Fibroblast of gingiva (primary cell): ENCODE results near the gene NAT8L.
"Not testable (repeated sequence)": the region's sequence is repeated elsewhere in the genome, so short reads cannot be mapped to it uniquely, and the experiment has no call there.

ENCODE experiments used
- DNase-seq: peaks from one replicate; pipeline ENCODE4 v3.0.0-alpha.2; 2011; ENCODE audit warnings: low read depth

The NAT8L gene, protein sequence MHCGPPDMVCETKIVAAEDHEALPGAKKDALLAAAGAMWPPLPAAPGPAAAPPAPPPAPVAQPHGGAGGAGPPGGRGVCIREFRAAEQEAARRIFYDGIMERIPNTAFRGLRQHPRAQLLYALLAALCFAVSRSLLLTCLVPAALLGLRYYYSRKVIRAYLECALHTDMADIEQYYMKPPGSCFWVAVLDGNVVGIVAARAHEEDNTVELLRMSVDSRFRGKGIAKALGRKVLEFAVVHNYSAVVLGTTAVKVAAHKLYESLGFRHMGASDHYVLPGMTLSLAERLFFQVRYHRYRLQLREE

DNA sequence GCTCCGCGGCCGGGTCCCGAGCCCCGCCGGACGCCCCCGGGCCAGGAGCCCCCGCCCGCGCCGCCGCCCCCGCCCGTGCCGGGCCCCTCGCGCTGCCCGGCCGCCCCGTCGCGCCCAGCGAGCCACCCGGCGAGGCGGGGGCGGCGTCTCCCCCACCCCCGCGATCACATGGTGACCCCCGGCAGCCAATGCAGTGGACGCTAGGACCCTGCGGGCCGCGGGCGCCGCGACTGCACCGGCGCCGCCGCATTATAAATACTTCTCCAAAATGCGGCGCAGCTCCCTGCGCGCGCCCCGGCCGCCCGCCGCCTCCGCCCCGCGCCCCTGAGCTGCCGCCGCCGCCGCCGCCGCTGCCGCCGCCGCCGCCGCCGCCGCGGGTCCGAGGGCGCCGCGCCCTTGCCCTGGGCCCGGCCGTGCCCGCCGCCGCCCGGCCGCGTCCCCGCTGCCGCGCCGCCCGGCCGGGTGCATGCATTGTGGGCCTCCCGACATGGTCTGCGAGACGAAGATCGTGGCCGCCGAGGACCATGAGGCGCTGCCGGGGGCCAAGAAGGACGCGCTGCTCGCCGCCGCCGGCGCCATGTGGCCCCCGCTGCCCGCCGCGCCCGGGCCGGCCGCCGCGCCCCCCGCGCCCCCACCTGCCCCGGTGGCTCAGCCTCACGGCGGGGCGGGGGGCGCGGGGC, at the start of gene NAT8L:
NAT8L (plus strand) TSS at position 282 of the 680 bp plus-strand sequence; CDS start at position 467, 185 bp downstream.
- no peak for DNase-seq

DNA sequence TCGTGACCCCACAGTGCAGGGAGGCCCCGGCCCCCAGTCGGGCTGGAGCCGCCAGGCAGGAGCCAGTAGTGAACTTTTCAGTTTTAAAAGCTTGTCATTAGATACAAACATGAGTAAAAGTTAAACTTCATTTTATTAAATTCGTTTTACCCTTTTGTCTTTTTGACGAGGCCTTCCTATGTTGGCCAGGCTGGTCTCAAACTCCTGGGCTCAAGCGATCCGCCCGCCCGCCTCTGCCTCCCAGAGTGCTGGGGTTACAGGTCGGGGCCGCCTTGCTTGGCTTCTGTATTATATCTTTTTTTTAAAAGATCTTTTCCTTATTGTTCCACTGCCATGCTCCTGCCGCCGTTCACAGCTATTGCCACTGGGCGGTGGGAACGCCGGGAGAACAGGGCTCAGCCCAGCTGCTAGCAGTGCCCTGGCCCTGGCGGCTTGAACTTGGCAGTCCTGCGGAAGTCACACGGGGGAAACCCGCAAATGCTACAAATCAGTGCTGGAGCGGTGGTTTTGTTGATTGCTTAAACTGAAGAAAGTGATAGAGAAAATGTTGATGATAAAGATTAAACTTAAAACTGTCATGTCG, 49.4 kb upstream of the NAT8L start:
- DNase-seq: peak; percentile 52

DNA sequence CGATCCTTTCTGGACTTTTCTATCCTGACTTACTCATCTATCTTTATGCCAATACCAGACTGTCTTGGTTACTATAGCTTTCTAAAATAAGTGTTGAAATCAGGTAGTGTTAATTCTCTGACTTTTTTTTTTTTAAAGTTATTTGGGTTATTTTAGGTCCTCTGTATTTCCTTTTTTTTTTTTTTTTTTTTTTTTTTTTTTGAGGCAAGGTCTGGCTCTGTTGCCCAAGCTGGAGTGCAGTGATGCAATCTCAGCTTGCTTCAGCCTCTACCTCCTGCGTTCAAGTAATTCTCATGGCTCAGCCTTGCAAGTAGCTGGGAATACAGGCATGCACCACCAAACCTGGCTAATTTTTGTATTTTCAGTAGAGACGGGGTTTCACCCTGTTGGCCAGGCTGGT, 47.5 kb upstream of the NAT8L start:
- peak; percentile 20 for DNase-seq

DNA sequence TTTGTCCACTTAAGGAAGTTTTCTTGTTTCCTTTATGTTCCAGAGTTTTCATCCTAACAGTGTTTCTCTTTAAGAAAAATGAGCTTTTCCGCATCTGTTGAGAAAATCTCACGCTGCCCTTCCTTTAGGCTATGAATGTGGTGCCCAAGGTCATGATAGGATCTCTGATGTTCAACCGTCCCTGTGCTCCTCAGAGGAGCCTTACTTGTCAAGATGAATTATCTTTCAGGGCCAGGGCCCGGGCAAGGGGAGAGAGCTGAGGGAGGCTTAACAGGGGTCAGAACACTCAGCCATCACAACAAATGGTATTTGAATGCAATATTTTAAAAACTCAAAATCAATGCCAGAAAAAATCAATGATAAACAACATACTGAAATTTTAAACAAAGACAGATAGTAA, 44.1 kb upstream of the NAT8L start:
- DNase-seq: no peak

DNA sequence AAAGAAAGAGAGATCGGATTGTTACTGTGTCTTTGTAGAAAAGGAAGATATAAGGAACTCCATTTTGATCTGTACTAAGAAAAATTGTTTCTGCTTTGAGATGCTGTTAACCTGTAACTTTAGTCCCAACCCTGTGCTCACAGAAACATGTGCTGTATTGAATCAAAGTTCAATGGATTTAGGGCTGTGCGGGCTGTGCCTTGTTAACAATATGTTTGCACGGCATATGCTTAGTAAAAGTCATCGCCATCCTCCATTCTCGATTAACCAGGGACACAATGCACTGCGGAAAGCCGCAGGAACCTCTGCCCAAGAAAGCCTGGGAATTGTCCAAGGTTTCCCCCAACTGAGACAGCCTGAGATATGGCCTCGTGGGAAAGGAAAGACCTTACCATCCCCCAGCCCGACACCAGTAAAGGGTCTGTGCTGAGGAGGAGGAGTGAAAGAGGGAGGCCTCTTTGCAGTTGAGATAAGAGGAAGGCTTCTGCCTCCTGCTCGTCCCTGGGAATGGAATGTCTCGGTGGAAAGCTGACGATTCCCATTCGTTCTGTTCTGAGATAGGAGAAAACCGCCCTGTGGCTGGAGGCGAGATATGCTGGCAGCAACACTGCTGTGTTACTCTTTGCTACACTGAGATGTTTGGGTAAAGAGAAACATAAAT, 37.6 kb upstream of the NAT8L start:
- not testable (repeated sequence) for DNase-seq

DNA sequence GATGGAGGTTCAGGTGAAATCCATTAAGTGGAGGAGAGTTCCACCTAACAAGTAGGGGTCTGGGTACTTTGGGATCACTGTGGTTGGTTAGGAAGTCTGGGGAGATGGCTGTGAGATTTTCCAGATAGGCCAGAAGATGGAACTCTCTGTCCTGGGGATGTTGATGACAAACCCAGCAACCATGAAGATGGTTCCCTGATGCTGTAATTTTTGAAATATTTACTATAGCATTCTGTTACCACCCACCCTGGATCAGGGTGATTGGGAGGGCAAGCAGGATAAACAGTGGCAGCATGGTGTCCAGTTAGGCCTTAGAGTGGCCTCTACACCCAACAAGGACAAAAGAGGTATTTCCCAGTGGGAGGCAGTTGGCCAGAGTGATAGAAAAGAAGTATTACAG, 34.4 kb upstream of the NAT8L start:
- DNase-seq: no peak

DNA sequence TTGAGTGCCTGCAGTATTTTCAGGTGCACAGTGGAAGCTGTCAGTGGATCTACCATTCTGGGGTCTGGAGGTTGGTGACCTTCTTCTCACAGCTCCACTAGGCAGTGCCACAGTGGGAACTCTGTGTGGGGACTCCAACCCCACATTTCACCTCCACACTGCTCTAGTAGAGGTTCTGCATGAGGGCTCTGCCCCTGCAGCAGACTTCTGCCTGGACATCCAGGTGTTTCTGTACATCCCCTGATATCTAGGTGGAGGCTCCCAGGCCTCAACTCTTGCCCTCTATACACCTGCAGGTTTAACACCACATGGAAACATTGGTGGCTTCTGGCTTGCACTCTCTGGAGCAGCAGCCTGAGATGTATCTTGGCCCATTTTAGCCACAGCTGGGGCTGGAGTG, 33.3 kb upstream of the NAT8L start:
- DNase-seq: no peak

DNA sequence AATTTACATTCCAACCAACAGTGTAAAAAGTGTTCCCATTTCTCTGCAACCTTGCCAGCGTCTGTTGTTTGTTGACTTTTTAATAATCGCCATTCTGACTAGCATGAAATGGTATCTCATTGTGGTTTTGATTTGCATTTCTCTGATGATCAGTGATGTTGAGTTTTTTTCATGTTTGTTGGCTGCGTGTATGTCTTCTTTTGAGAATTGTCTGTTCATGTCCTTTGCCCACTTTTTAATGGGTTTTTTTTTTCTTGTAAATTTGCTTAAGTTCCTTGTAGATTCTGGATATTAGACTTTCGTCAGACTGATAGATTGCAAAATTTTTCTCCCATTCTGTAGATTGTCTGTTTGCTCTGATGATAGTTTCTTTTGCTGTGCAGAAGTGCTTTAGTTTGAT, 32.0 kb upstream of the NAT8L start:
- peak; percentile 17 for DNase-seq

DNA sequence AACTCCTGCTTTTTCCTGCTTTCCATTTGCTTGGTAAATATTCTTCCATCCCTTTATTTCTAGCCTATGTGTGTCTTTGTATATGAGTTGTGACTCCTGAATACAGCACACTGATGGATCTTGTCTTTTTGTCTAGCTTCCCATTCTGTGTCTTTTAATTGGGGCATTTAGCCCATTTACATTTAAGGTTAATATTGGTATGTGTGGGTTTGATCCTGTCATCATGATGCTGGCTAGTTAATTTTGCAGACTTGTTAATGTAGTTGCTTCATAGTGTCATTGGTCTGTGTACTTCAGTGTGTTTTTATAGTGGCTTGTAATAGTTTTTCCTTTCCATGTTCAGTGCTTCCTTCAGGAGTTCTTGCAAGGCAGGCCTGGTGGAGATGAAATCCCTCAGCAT, 28.0 kb upstream of the NAT8L start:
- DNase-seq: not testable (repeated sequence)

DNA sequence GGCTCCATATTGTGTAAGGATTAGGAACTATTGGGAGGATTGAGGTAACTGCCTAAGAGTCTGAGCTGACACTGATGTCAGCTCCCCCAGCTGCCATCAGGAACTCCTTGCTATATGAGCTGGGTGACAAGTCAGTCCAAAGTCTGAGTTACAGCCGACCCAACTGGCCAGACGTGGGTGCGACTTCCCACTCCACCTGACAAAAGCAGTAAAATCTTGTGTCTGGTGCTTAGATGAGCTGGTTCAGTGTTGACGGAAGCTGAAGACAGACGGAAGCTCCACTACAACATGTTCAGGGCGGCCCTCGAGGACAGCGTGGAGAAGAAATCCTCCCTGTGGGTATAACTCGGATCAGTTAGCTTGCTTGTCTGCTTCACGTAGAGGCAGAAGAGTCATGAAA, 22.8 kb upstream of the NAT8L start:
- DNase-seq: no peak

DNA sequence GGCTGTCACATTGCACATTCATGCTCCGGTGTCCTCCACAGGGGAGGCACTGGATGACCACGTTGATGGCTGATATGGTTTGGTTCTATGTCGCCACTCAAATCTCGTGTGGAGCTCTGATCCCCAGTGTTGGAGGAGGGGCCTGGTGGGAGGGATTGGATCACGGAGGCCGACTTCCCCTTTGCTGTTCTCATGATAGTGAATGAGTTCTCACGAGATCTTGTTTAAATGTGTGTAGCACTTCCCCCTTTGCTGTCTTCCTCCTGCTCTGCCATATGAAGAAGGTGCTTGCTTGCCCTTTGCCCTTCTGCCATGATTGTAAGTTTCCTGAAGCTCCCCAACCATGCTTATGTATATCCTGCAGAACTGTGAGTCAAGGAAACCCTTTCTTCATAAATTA, 22.3 kb upstream of the NAT8L start:
- DNase-seq: no peak

DNA sequence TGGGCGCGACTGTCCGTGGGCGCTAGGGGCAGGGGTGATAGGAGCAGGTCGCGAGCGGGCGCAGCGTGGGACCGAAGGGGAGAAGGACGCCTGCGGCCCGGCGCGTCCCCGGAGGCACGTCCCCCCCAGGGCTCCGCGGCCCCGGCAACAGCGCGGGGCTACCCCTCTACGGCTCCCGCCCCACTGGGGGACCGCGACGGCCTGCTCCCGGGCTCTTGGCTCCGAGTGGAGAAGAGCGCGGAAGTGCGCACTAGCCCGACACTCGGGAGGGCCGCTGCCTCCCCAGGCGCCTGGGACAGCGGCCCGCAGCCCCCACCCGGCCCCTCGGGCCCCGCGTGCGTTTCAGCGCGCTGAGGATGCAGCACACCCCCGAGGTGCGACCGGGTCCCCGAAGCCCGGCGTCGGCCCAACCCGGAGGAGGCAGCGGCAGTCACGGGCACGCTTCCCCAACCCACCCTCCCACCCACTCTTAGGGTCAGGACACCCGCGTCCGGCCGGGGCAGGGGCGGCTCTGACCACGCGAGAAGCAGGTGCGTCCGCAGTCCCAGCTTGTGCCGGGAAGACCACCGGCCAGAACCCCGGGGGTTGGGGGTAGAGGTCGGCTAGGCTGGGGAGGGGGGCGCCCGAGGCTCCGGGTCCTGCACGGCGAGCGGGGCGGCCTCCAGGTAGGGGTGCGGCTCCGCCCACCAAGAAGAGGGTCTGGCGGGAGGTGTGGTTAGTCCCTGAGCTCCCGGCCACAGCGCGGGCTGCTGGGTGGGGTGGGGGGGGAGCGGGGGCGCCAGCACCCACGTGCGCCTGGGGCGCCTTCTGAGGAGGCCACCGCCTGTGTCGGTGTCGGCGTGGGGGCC, 18.5 kb upstream of the NAT8L start:
- DNase-seq: no peak

DNA sequence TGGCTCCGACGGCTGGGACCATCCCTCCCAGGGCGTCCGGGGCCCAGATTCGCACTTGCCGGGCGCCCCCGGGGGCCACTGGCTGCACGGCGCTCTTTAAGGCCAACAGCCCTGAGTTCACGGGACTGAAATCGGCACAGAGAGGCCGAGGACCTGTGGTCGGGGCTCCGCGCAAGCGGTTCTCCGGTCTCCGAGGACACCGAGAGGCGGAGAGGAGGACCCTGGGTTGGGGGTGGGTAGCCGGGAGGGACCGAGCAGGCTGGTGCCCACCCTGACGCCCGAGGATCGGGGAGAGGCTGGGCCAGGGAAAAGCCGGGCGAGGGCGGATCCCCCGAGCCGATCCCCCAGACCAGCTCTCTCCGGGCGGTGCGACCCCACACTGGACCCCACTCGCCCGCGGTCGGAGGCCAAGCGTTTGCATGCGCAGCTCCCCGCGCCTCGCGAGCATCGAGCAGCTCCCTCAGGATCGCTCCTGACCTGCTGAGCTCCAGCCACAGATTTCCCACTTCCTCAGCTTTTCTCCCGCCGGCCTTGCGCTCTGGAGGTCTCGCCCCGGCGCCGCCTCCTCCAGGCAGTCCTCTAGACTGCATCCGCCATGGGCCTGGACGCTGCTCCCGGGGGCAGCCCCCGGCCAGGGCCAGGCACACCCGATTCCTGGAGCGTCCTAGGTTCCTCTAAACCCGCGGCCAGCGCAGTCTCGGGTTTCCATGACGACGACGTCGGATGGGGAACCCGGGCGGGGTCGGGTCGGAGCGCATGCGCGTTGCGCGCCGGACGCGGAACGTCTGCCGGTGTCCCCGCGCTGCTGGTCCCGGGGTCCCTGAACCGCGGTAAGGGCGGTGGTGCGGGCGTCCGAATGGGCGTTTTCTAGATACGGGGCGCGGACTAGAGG, 17.6 kb upstream of the NAT8L start:
- peak; percentile 70 for DNase-seq

DNA sequence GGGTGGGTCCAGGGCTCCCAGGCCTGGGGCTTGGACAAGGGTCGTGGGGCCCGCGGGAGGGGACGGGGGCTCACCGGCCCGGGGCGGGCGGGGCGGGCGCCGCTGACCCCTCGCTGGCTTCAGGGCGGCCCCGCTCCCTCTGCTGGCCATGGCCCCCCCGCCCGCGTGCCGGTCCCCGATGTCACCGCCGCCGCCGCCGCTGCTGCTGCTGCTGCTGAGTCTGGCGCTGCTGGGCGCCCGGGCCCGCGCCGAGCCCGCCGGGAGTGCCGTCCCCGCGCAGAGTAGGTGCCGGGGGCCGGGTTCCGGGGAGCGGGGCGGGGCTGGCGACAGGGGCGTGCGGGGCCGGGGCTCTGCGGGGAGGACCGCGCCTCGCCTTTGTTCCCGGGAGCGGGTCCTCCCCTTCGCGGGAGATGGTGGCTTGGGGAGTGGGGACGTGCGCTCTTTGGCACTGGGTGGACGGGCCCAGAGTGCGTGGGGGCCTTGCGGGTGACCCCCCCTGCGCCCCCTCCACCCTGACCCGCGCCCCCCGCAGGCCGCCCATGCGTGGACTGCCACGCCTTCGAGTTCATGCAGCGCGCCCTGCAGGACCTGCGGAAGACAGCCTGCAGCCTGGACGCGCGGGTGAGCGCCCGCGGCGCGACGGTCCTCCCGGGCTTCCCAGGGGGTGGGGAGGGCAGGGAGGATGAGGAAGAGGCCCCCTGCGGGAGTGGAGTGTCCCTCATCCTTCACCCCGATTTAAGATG, 16.8 kb upstream of the NAT8L start:
- DNase-seq: no peak

DNA sequence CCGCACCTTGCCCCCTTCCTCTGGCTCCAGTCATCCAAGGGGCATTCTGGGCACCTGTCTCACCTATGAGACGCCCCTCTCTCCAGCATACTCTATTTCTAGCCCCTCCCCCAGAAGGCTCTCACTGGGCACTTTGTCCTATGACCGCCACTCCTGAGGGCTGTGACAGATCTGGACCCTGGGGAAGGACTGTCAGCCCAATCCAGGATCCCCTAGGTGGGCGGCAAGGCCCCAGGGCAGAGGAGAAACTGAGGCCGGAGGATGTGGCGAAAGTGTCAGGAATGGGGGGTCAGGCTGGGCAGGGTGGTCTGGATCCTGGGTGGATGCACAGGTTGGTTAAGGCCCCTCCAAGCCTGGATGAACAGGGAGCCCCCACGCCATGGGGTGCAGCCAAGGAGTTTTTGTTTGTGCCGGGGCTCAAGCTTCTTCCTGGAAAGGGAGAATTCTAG, 16.2 kb upstream of the NAT8L start:
- no peak for DNase-seq

DNA sequence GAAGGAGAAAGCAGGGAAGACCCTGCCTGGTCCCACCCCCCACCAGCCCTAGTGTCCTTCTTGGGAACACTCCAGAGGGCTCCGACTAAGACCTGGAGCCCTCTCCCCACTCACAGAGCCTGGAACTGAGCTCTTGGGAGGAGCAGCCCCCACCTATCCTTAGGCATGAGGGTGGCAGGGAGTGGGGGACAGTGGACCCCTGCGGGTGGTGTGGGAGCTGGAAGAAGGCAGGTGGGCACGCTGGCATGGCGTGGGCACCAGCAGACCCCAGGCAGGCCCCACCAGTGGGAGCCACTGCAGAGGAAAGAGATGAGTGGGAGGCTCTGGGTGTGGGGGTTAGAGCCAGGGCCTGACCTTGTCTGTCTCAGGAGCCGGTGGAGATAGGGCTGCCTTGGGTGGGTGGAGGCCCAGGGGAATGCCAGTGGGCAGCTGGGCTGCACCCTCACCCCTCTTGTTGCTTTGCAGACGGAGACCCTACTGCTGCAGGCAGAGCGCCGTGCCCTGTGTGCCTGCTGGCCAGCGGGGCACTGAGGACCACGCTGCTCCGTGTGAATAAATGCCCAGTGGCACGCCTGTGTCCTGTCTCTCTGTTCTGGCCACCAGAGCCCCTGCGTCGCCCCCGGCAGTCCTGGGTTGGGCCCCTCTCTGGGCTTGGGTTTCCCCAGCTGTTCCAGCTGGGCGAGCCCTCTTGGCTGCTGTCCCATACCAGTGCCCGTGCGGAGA, 15.6 kb upstream of the NAT8L start:
- DNase-seq: no peak

DNA sequence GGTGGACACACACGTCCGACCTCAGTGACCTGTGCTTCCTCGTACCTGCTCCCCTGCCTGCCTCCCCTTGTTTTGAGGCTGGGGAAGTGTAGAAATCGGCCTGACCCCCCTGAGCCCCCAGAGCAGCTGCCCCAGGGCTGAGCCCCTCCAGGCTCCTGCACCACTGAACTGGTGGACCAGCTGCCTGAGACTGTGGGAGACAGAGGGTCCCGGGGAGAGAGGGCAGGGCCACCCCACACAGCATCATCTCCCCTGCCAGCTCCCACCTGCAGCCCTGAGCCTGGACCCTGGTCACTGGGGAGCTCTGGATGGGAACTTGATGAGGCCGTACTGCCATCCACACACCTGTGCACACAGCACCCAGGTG, 15.0 kb upstream of the NAT8L start:
- no peak for DNase-seq

DNA sequence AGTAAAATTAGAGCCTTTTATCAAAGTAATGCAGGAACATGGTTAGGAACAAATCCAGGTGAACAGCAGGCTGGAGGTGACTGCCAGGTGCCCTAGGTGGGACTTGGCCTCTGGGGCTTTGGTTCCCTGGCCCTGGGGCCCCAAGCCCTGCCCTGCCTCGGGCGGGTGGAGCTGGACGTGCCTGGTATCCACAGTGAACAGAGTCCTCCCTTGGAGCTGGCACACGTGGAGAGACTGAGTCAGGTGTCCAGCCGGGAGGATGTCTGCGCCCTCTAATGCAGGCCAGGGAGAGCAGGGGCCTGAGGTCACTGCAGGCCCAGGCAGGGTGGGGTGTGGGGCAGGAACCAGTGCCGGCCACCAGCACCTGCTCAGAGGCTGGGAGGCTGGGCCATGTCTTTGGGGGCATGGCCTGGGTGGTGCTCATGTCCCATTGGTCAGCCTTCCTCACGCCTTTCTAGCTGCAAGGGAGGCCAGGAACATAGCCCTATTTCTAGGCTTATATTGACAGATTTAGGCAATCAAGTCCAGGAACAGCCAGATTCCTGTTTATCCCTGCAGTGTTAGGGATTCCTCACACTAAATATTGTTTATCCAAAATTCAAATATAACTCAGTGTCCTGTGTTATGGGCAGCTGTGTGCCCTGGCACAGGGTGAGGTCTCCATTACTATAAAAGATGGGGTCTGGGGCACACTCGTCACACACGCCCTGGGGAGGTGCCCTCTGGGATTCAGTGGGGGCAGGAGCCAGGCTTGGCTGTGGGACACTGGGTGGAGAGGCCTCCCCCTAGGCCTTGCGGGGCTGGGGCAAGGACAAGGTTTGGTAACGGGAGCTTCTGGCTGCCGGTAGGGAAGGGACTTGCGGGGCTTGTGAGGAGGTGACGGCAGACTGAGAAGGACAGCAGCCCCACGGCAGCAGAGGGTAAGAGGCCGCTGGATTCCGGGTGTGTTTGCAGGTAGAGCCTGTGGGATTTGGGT, 14.3 kb upstream of the NAT8L start:
- DNase-seq: no peak
